ENCODE data around the gene TRPV2.
A peak's percentile ranks its signal among the peaks of the same experiment; 100 is the strongest.
"Not testable (repeated sequence)": the region's sequence is repeated elsewhere in the genome, so short reads cannot be mapped to it uniquely, and the experiment has no call there.

Gene TRPV2

GRCh38 chr17:16440354-16440753 lies 25.0 kb downstream of the TRPV2 start:
- H3K27me3 ChIP-seq (replicated peaks in 2 of 5; ENCODE audit: control insufficient read depth in 4 of 5, insufficient read depth in 5 of 5, low read length in 4 of 5); DNase-seq; H3K9me3 ChIP-seq (ENCODE audit: control extremely low read depth in 1 of 5, control insufficient read depth in 4 of 5, insufficient read depth in 2 of 5, low read depth in 1 of 5, low read length in 4 of 5): not testable (repeated sequence)
- 93% methylated on average over 2 of the region's 5 CpGs for WGBS (ENCODE audit: insufficient coverage)
- Histone ChIP-seq H3K4me1 (ENCODE audit: control extremely low read depth in 1 of 4, control insufficient read depth in 4 of 4, insufficient read depth in 4 of 4, low read length in 3 of 4) (peaks cover 9 to 55% (median 43%) of the 10 kb centered on the region in 4 experiments), H3K36me3 (ENCODE audit: control insufficient read depth in 4 of 4, insufficient read depth in 4 of 4, low read length in 3 of 4) (peaks cover 7 to 63% (median 40%) of the 10 kb centered on the region in 4 experiments), H3K27ac (ENCODE audit: insufficient read depth in 1 of 2, low read depth in 1 of 2, low read length in 2 of 2, poor library complexity in 1 of 2, severe bottlenecking in 2 of 2) (peak overlapping the region; percentile 74 to 90), H3K4me3 (ENCODE audit: control insufficient read depth in 1 of 7, extremely low read depth in 1 of 7, insufficient read depth in 4 of 7, low read depth in 2 of 7, low read length in 6 of 7) (peak overlapping the region in 6 of 7 experiments; percentile 84 to 98 (median 91))
- ChIA-PET POLR2A (interaction anchor here (1.6 kb wide), 1 partner anchor 10 kb away, joined by 4 read pairs; no protein-coding TSS in a partner anchor), CTCF (interaction anchor here (0.8 to 12.4 kb wide), 10 partner anchors 9 to 90 kb away, joined by 3 to 68 read pairs (median 4); partner anchors contain the start of gene TRPV2)

GRCh38 chr17:16440901-16441629 lies 25.7 kb downstream of the TRPV2 start:
- ChIA-PET CTCF (interaction anchor here (0.8 to 12.4 kb wide), 9 partner anchors 9 to 82 kb away, joined by 3 to 68 read pairs (median 5); partner anchors contain the start of gene TRPV2), POLR2A (interaction anchor here (1.6 kb wide), 1 partner anchor 9 kb away, joined by 4 read pairs; no protein-coding TSS in a partner anchor)
- peak overlapping the region in 1 of 2 experiments; percentile 90 for H3K27ac ChIP-seq (ENCODE audit: insufficient read depth in 1 of 2, low read depth in 1 of 2, low read length in 2 of 2, poor library complexity in 1 of 2, severe bottlenecking in 2 of 2)
- peaks cover 9 to 50% (median 41%) of the 10 kb centered on the region in 4 experiments for H3K4me1 ChIP-seq (ENCODE audit: control extremely low read depth in 1 of 4, control insufficient read depth in 4 of 4, insufficient read depth in 4 of 4, low read length in 3 of 4)
- H3K27me3 ChIP-seq (replicated peaks in 2 of 5; ENCODE audit: control insufficient read depth in 4 of 5, insufficient read depth in 5 of 5, low read length in 4 of 5): no peaks in the 10 kb centered on the region
- H3K36me3 ChIP-seq (ENCODE audit: control insufficient read depth in 4 of 4, insufficient read depth in 4 of 4, low read length in 3 of 4): peaks cover 7 to 69% (median 42%) of the 10 kb centered on the region in 4 experiments
- H3K9me3 ChIP-seq (ENCODE audit: control extremely low read depth in 1 of 5, control insufficient read depth in 4 of 5, insufficient read depth in 2 of 5, low read depth in 1 of 5, low read length in 4 of 5): no peaks in the 10 kb centered on the region
- peak overlapping the region in 5 of 7 experiments; percentile 1 to 98 (median 84) for H3K4me3 ChIP-seq (ENCODE audit: control insufficient read depth in 1 of 7, extremely low read depth in 1 of 7, insufficient read depth in 4 of 7, low read depth in 2 of 7, low read length in 6 of 7)
- 93% methylated on average over 3 of the region's 3 CpGs for WGBS (ENCODE audit: insufficient coverage)
- DNase-seq: no peak

- Histone ChIP-seq H3K36me3 (ENCODE audit: control insufficient read depth in 4 of 4, insufficient read depth in 4 of 4, low read length in 3 of 4) (peaks cover 7 to 75% (median 45%) of the 10 kb centered on the region in 4 experiments), H3K27ac (ENCODE audit: insufficient read depth in 1 of 2, low read depth in 1 of 2, low read length in 2 of 2, poor library complexity in 1 of 2, severe bottlenecking in 2 of 2) (peak overlapping the region; percentile 46 to 90), H3K27me3 (replicated peaks in 2 of 5; ENCODE audit: control insufficient read depth in 4 of 5, insufficient read depth in 5 of 5, low read length in 4 of 5) (no peaks in the 10 kb centered on the region), H3K4me1 (ENCODE audit: control extremely low read depth in 1 of 4, control insufficient read depth in 4 of 4, insufficient read depth in 4 of 4, low read length in 3 of 4) (peaks cover 9 to 49% (median 41%) of the 10 kb centered on the region in 4 experiments), H3K9me3 (ENCODE audit: control extremely low read depth in 1 of 5, control insufficient read depth in 4 of 5, insufficient read depth in 2 of 5, low read depth in 1 of 5, low read length in 4 of 5) (no peaks in the 10 kb centered on the region), H3K4me3 (ENCODE audit: control insufficient read depth in 1 of 7, extremely low read depth in 1 of 7, insufficient read depth in 4 of 7, low read depth in 2 of 7, low read length in 6 of 7) (peak overlapping the region in 2 of 7 experiments; percentile 26 to 98)
- WGBS (ENCODE audit: insufficient coverage): 63% methylated on average over 1 of the region's 1 CpG
- CTCF ChIA-PET: interaction anchor here (1.1 to 12.4 kb wide), 3 partner anchors 10 to 81 kb away, joined by 3 to 68 read pairs (median 51); no protein-coding TSS in a partner anchor
- POLR2A ChIA-PET: no interaction called here
- no peak for DNase-seq
These were observed 26.8 kb downstream of the TRPV2 start for GRCh38 chr17:16442141-16442540.

- peak overlapping the region; percentile 46 to 90 for H3K27ac ChIP-seq (ENCODE audit: insufficient read depth in 1 of 2, low read depth in 1 of 2, low read length in 2 of 2, poor library complexity in 1 of 2, severe bottlenecking in 2 of 2)
- H3K4me1 ChIP-seq (ENCODE audit: control extremely low read depth in 1 of 4, control insufficient read depth in 4 of 4, insufficient read depth in 4 of 4, low read length in 3 of 4): peaks cover 9 to 51% (median 40%) of the 10 kb centered on the region in 4 experiments
- no peaks in the 10 kb centered on the region for H3K27me3 ChIP-seq (replicated peaks in 2 of 5; ENCODE audit: control insufficient read depth in 4 of 5, insufficient read depth in 5 of 5, low read length in 4 of 5)
- no peaks in the 10 kb centered on the region for H3K9me3 ChIP-seq (ENCODE audit: control extremely low read depth in 1 of 5, control insufficient read depth in 4 of 5, insufficient read depth in 2 of 5, low read depth in 1 of 5, low read length in 4 of 5)
- POLR2A ChIA-PET: no interaction called here
- DNase-seq: no peak
- CTCF ChIA-PET: interaction anchor here (0.9 to 12.4 kb wide), 5 partner anchors 9 to 80 kb away, joined by 3 to 68 read pairs (median 23); no protein-coding TSS in a partner anchor
- peaks cover 7 to 80% (median 49%) of the 10 kb centered on the region in 4 experiments for H3K36me3 ChIP-seq (ENCODE audit: control insufficient read depth in 4 of 4, insufficient read depth in 4 of 4, low read length in 3 of 4)
- H3K4me3 ChIP-seq (ENCODE audit: control insufficient read depth in 1 of 7, extremely low read depth in 1 of 7, insufficient read depth in 4 of 7, low read depth in 2 of 7, low read length in 6 of 7): peak overlapping the region in 3 of 7 experiments; percentile 8 to 98 (median 26)
- 88% methylated on average over 4 of the region's 7 CpGs for WGBS (ENCODE audit: insufficient coverage)
These were observed 27.5 kb downstream of the TRPV2 start for GRCh38 chr17:16442594-16443510.

GRCh38 chr17:16443511-16444257 lies 28.3 kb downstream of the TRPV2 start:
- Histone ChIP-seq H3K36me3 (ENCODE audit: control insufficient read depth in 4 of 4, insufficient read depth in 4 of 4, low read length in 3 of 4) (peaks cover 7 to 88% (median 56%) of the 10 kb centered on the region in 4 experiments), H3K4me3 (ENCODE audit: control insufficient read depth in 1 of 7, extremely low read depth in 1 of 7, insufficient read depth in 4 of 7, low read depth in 2 of 7, low read length in 6 of 7) (no peak overlapping the region), H3K27ac (ENCODE audit: insufficient read depth in 1 of 2, low read depth in 1 of 2, low read length in 2 of 2, poor library complexity in 1 of 2, severe bottlenecking in 2 of 2) (peak overlapping the region in 1 of 2 experiments; percentile 90), H3K4me1 (ENCODE audit: control extremely low read depth in 1 of 4, control insufficient read depth in 4 of 4, insufficient read depth in 4 of 4, low read length in 3 of 4) (peaks cover 9 to 45% (median 34%) of the 10 kb centered on the region in 4 experiments), H3K9me3 (ENCODE audit: control extremely low read depth in 1 of 5, control insufficient read depth in 4 of 5, insufficient read depth in 2 of 5, low read depth in 1 of 5, low read length in 4 of 5) (no peaks in the 10 kb centered on the region), H3K27me3 (replicated peaks in 2 of 5; ENCODE audit: control insufficient read depth in 4 of 5, insufficient read depth in 5 of 5, low read length in 4 of 5) (no peaks in the 10 kb centered on the region)
- ChIA-PET CTCF (interaction anchor here (0.9 to 12.4 kb wide), 5 partner anchors 10 to 80 kb away, joined by 3 to 68 read pairs (median 4); no protein-coding TSS in a partner anchor), POLR2A (no interaction called here)
- 95% methylated on average over 26 of the region's 27 CpGs for WGBS (ENCODE audit: insufficient coverage)
- DNase-seq: no peak

- Histone ChIP-seq H3K4me3 (ENCODE audit: control insufficient read depth in 1 of 7, extremely low read depth in 1 of 7, insufficient read depth in 4 of 7, low read depth in 2 of 7, low read length in 6 of 7) (no peak overlapping the region), H3K36me3 (ENCODE audit: control insufficient read depth in 4 of 4, insufficient read depth in 4 of 4, low read length in 3 of 4) (peaks cover 9 to 92% (median 61%) of the 10 kb centered on the region in 4 experiments)
- POLR2A ChIA-PET: no interaction called here
These were observed 29.0 kb downstream of the TRPV2 start for GRCh38 chr17:16444258-16444886.

More at GRCh38 chr17:16444258-16444886, 29.0 kb downstream of the TRPV2 start:
- H3K27me3 ChIP-seq (replicated peaks in 2 of 5; ENCODE audit: control insufficient read depth in 4 of 5, insufficient read depth in 5 of 5, low read length in 4 of 5): no peaks in the 10 kb centered on the region
- whole genome bisulfite sequencing (ENCODE audit: insufficient coverage): 96% methylated on average over 4 of the region's 6 CpGs
- H3K27ac ChIP-seq (ENCODE audit: insufficient read depth in 1 of 2, low read depth in 1 of 2, low read length in 2 of 2, poor library complexity in 1 of 2, severe bottlenecking in 2 of 2): peak overlapping the region in 1 of 2 experiments; percentile 46
- no peak for DNase-seq
- no peaks in the 10 kb centered on the region for H3K9me3 ChIP-seq (ENCODE audit: control extremely low read depth in 1 of 5, control insufficient read depth in 4 of 5, insufficient read depth in 2 of 5, low read depth in 1 of 5, low read length in 4 of 5)
- CTCF ChIA-PET: interaction anchor here (1.4 to 12.4 kb wide), 3 partner anchors 9 to 79 kb away, joined by 4 to 68 read pairs (median 23); no protein-coding TSS in a partner anchor
- peaks cover 9 to 45% (median 29%) of the 10 kb centered on the region in 4 experiments for H3K4me1 ChIP-seq (ENCODE audit: control extremely low read depth in 1 of 4, control insufficient read depth in 4 of 4, insufficient read depth in 4 of 4, low read length in 3 of 4)
